PC-9 (cell line): Measurements from ENCODE around the gene SUCO. TPM values are rescaled to one million over a fixed set of nuclear protein-coding genes. Genes with fewer than 3 reads are reported as not detected.

Source experiments
- BruUV-seq: library from RNA; stranded (reverse); fragments of 400-500 nt; replicated peaks from 2 replicates; lab custom pipeline; 2021; lab: Mats Ljungman, UMichigan
- CTCF ChIA-PET: fragments of 300-600 bp; sonication (Branson Sonifier 250); formaldehyde crosslinking; loops from one replicate; lab custom pipeline; 2022; ENCODE audit warnings: antibody characterized with exemption; lab: Charles Lee
- POLR2A ChIA-PET: fragments of 300-600 bp; sonication (Branson Sonifier 250); formaldehyde crosslinking; loops from one replicate; lab custom pipeline; 2022; ENCODE audit warnings: antibody characterized with exemption; ENCODE audit not compliant: unreplicated experiment; lab: Charles Lee
- DNase-seq, 2 experiments: peaks; one replicate each; pipeline versions ENCODE4 v3.0.0 to v3.0.0-alpha.2; 2015 to 2022; ENCODE audit warnings: mixed read lengths in 1 of 2
- H2AFZ ChIP-seq: fragments of 200-600 bp; sonication (generic); 2 replicates; pipeline ENCODE4 v1.8.1; 2017; ENCODE audit warnings: antibody characterized with exemption
- H3F3A ChIP-seq: fragments of 200-600 bp; sonication (generic); 2 replicates; pipeline ENCODE4 v1.8.1; 2017; ENCODE audit warnings: antibody characterized with exemption, mild to moderate bottlenecking, low read depth; ENCODE audit not compliant: insufficient read depth
- H3K27ac ChIP-seq: fragments of 200-600 bp; sonication (generic); 2 replicates; pipeline ENCODE4 v1.6.1; 2016; ENCODE audit warnings: mixed run types
- H3K27me3 ChIP-seq: fragments of 200-600 bp; sonication (generic); 2 replicates; pipeline ENCODE4 v1.6.1; 2016; ENCODE audit warnings: low read depth, mixed run types; ENCODE audit not compliant: insufficient read depth
- H3K36me3 ChIP-seq: fragments of 200-600 bp; sonication (generic); 2 replicates; pipeline ENCODE4 v1.6.1; 2016; ENCODE audit warnings: low read depth, mixed run types
- H3K4me1 ChIP-seq: fragments of 200-600 bp; sonication (generic); replicated peaks from 2 replicates; pipeline ENCODE4 v1.6.1; 2016; ENCODE audit warnings: mixed run types; ENCODE audit not compliant: insufficient read depth
- H3K4me2 ChIP-seq: fragments of 200-600 bp; sonication (generic); 2 replicates; pipeline ENCODE4 v1.6.1; 2017; ENCODE audit warnings: mixed run types
- H3K4me3 ChIP-seq: fragments of 200-600 bp; sonication (generic); 2 replicates; pipeline ENCODE4 v1.6.1; 2016; ENCODE audit warnings: mixed run types
- H3K79me2 ChIP-seq: fragments of 200-600 bp; sonication (generic); 2 replicates; pipeline ENCODE4 v1.6.1; 2017; ENCODE audit warnings: low read depth, mixed run types
- H3K9me2 ChIP-seq: fragments of 200-600 bp; sonication (generic); 2 replicates; pipeline ENCODE4 v1.8.1; 2017; ENCODE audit warnings: mild to moderate bottlenecking; ENCODE audit not compliant: insufficient read depth
- H3K9me3 ChIP-seq: fragments of 200-600 bp; sonication (generic); 2 replicates; pipeline ENCODE4 v1.8.1; 2016; ENCODE audit warnings: low read depth; ENCODE audit not compliant: insufficient read depth
- H4K20me1 ChIP-seq: fragments of 200-600 bp; sonication (generic); 2 replicates; pipeline ENCODE4 v1.8.1; 2017; ENCODE audit not compliant: insufficient read depth
- CTCF ChIP-seq: fragments of 200-600 bp; sonication (generic); conservative IDR thresholded peaks from 2 replicates; pipeline ENCODE4 v1.6.1; 2017; ENCODE audit warnings: mixed run types, antibody characterized with exemption, mild to moderate bottlenecking, moderate library complexity
- EZH2 ChIP-seq: fragments of 200-600 bp; sonication (generic); IDR thresholded peaks from 2 replicates; pipeline ENCODE4 v1.8.0; 2017; ENCODE audit warnings: antibody characterized with exemption, low read depth
- intact Hi-C: fragments of 100-400 bp; cut with micrococcal nuclease; formaldehyde crosslinking; loops from one replicate; pipeline ENCODE4 v1.10.0; 2022; ENCODE audit not compliant: unreplicated experiment
- total RNA-seq: library from RNA; stranded (reverse); gene quantifications from 2 replicates; pipeline ENCODE4 v1.2.3, GENCODE V29; 2021

SUCO gene
- total RNA-seq, 1 experiment from 2014 or later = 34.0 TPM

DNA sequence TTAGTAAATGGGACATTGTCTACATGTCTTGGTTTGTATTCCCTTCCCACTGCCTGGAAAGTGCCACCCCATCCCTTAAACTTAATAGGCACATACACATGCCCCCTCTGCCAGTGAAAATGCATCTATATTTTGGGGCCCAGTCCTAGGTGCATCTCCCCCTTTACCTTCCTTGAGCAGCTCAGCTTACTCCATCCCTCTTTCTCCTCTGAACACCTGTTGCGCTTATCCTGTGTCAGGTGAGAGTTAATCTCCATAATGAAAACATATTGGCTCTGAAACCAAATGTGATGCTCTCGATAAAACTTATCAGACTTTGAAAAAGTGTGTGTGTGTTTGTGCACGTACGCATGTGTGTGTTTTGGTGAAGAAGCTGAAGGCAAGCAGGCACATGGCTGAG is 15.4 kb upstream of the SUCO start:
- no peaks in the 10 kb centered on the region for H3K9me3 ChIP-seq
- H3K4me1 ChIP-seq = no peaks in the 10 kb centered on the region
- H3K36me3 ChIP-seq = no peaks in the 10 kb centered on the region
- intact Hi-C loops = no loop called here
- POLR2A ChIA-PET = no interaction called here
- no TSS peak for BruUV-seq
- CTCF ChIA-PET = no interaction called here
- TF ChIP-seq EZH2 = no peak
- no peak for TF ChIP-seq CTCF
- H3K27me3 ChIP-seq = no peaks in the 10 kb centered on the region
- no peaks in the 10 kb centered on the region for H3F3A ChIP-seq
- H2AFZ ChIP-seq = no peak overlapping the region
- H3K27ac ChIP-seq = no peak overlapping the region
- DNase-seq = no peak
- H3K79me2 ChIP-seq = no peaks in the 10 kb centered on the region
- H4K20me1 ChIP-seq = no peaks in the 10 kb centered on the region
- H3K4me3 ChIP-seq = no peak overlapping the region
- no peaks in the 10 kb centered on the region for H3K9me2 ChIP-seq
- H3K4me2 ChIP-seq = no peak overlapping the region

- Histone ChIP-seq H4K20me1 (0 out of 2 replicates have a peak, but pooled peaks cover 3% of the 10 kb centered on the region), H3K79me2 (peaks cover 10% of the 10 kb centered on the region), H3F3A (peaks cover 9% of the 10 kb centered on the region), H3K27ac (no peak overlapping the region), H3K4me2 (no peak overlapping the region), H3K36me3 (no peaks in the 10 kb centered on the region), H2AFZ (no peak overlapping the region), H3K9me3 (no peaks in the 10 kb centered on the region; the same call in 1 of the 2 replicates), H3K9me2 (no peaks in the 10 kb centered on the region), H3K27me3 (no peaks in the 10 kb centered on the region), H3K4me1 (peaks cover 24% of the 10 kb centered on the region), H3K4me3 (no peak overlapping the region)
- TF ChIP-seq EZH2 = no peak
- TF ChIP-seq CTCF = no peak
- intact Hi-C loops = no loop called here
- POLR2A ChIA-PET = interaction anchor here (0.7 kb wide), 1 partner anchor 19 kb away, joined by 4 read pairs; no protein-coding TSS in a partner anchor
- no TSS peak for BruUV-seq
- no peak for DNase-seq
- CTCF ChIA-PET = no interaction called here
Observed at GRCh38 chr1:172529304-172529703, 3.6 kb upstream of the SUCO start.

DNA sequence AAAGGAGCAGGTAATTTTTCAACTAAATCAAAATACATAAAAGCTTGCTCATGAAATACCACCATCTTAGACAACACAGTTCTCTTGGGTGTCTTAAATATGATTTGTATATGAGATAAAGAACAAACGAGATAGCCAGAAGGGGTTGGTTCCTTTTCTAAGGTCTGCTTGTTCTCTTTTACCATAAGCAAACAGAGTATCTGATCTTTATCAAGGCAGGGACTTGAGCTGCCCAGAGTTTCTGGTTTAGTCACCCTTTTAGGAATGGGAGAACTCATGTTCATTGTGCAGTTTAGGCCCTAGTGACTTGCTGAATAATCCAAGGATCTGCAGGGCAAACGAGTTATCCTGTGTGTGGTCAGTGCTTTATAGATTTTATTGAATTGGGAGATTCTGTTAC is 3.0 kb upstream of the SUCO start:
- peaks cover 17% of the 10 kb centered on the region for H3K79me2 ChIP-seq
- no TSS peak for BruUV-seq
- DNase-seq = peak; percentile 26 to 91
- peak overlapping the region; percentile 46 for H3K27ac ChIP-seq
- peaks cover 9% of the 10 kb centered on the region for H3F3A ChIP-seq
- H3K4me2 ChIP-seq = peak overlapping the region; percentile 26
- peaks cover 31% of the 10 kb centered on the region for H3K4me1 ChIP-seq
- no peak overlapping the region for H3K4me3 ChIP-seq
- H3K9me2 ChIP-seq = no peaks in the 10 kb centered on the region
- no peaks in the 10 kb centered on the region for H3K27me3 ChIP-seq
- peak overlapping the region; percentile 15 for H2AFZ ChIP-seq
- H3K36me3 ChIP-seq = no peaks in the 10 kb centered on the region
- POLR2A ChIA-PET = interaction anchor here (0.7 kb wide), 1 partner anchor 18 kb away, joined by 4 read pairs; no protein-coding TSS in a partner anchor
- TF ChIP-seq CTCF (no peak), EZH2 (no peak)
- intact Hi-C loops = loop anchor here (5.0 to 10.0 kb wide), 2 partner anchors 167 to 1335 kb away; partner anchors contain the start of genes GAS5 and ZBTB37
- H4K20me1 ChIP-seq = peaks cover 10% of the 10 kb centered on the region
- no peaks in the 10 kb centered on the region; the same call in 1 of the 2 replicates for H3K9me3 ChIP-seq
- CTCF ChIA-PET = no interaction called here
